Urinary bladder (tissue), 4 donors: ENCODE data around the gene LRRC3. TPM values are rescaled to one million over a fixed set of nuclear protein-coding genes. Genes with fewer than 3 reads are reported as not detected.
"Not testable (repeated sequence)": the region's sequence is repeated elsewhere in the genome, so short reads cannot be mapped to it uniquely, and the experiment has no call there.

Source experiments
- DNase-seq: peaks from one replicate; pipeline ENCODE4 v3.0.0-alpha.2; 2015; ENCODE audit errors: extremely low spot score
- H3K27ac ChIP-seq: one replicate; pipeline ENCODE4 v1.5.1; 2013; ENCODE audit warnings: low read depth, mild to moderate bottlenecking, moderate library complexity
- H3K36me3 ChIP-seq: one replicate; pipeline ENCODE4 v1.6.1; 2013; ENCODE audit warnings: mild to moderate bottlenecking, moderate library complexity; ENCODE audit not compliant: insufficient read depth
- H3K4me1 ChIP-seq: one replicate; pipeline ENCODE4 v1.6.1; 2013; ENCODE audit warnings: mild to moderate bottlenecking, moderate library complexity; ENCODE audit not compliant: insufficient read depth
- H3K4me3 ChIP-seq: one replicate; pipeline ENCODE4 v1.5.1; 2013; ENCODE audit warnings: low read depth, low read length
- WGBS: extraction: QIAGEN DNeasy Blood & Tissue Kit; methylation state at CpG from one replicate; pipeline ENCODE4 v1.1.7; 2013; 5-methylcytosine and 5-hydroxymethylcytosine counted together
- polyA plus RNA-seq: library from polyadenylated mRNA; stranded (reverse); fragments of 200-250 nt; gene quantifications from one replicate; pipeline ENCODE4 v1.2.3, GENCODE V29; 2013
- total RNA-seq: library from RNA; depleted of rRNA; stranded (reverse); fragments of >200 nt; gene quantifications from one replicate; pipeline ENCODE4 v1.2.3, GENCODE V29; 2014
- donor health status: healthy with polysubstance abuse.
- donor health status: healthy.

LRRC3 gene
- total and polyA plus RNA-seq, 2 donors: 1.5 to 4.1 TPM

- not testable (repeated sequence) for DNase-seq, H3K4me3 ChIP-seq, H3K36me3 ChIP-seq, H3K27ac ChIP-seq, H3K4me1 ChIP-seq
- WGBS: 79% methylated on average over 44 of the region's 44 CpGs
Observed at GRCh38 chr21:44503006-44503889, 47.9 kb downstream of the LRRC3 start.

GRCh38 chr21:44503901-44504399 is 48.6 kb downstream of the LRRC3 start:
- WGBS: 72% methylated on average over 20 of the region's 20 CpGs
- H3K4me1 ChIP-seq: no peaks in the 10 kb centered on the region
- no peak overlapping the region for H3K27ac ChIP-seq
- no peaks in the 10 kb centered on the region for H3K36me3 ChIP-seq
- H3K4me3 ChIP-seq: no peak overlapping the region
- no peak for DNase-seq

DNA sequence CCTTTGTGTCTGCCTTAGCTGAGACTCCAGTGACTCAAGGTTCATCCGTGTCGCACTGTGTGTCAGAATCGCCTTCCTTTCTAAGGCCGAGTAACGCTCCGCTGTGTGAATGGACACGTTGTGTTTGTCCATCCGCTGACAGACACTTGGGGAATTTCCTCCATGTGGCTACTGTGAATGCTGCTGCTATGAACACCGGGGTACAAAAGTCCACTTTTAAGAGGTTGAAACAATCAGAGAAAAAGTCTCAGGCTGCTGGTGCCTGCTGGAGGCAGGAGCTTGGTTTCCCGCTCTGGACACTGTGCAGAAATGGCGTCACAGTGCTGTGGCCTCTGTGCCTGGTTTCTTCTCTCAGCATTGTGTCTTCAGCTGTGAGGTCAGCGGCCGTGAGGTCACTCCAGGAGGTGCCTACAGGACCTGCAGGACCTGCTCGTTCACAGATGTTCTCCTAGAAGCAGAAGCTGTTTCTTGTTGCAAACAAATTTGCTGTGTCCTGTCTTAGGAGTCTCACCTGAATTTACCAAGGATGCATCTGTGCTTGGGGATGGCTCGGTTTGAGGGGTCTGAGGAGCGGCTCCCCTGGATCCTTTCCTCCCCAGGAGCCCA is 50.5 kb downstream of the LRRC3 start:
- no peak for DNase-seq
- Histone ChIP-seq H3K4me1 (no peaks in the 10 kb centered on the region), H3K36me3 (no peaks in the 10 kb centered on the region), H3K4me3 (no peak overlapping the region), H3K27ac (no peak overlapping the region)
- 73% methylated on average over 16 of the region's 16 CpGs for WGBS

- no peak for DNase-seq
- no peak overlapping the region for H3K4me3 ChIP-seq
- no peak overlapping the region for H3K27ac ChIP-seq
- no peaks in the 10 kb centered on the region for H3K36me3 ChIP-seq
- 67% methylated on average over 44 of the region's 44 CpGs for WGBS
- H3K4me1 ChIP-seq: no peaks in the 10 kb centered on the region
Observed at GRCh38 chr21:44506279-44507255, 51.3 kb downstream of the LRRC3 start.

GRCh38 chr21:44507673-44508425 is 52.5 kb downstream of the LRRC3 start:
- no peak for DNase-seq
- H3K27ac ChIP-seq: no peak overlapping the region
- 86% methylated on average over 26 of the region's 26 CpGs for WGBS
- H3K36me3 ChIP-seq: no peaks in the 10 kb centered on the region
- H3K4me1 ChIP-seq: no peaks in the 10 kb centered on the region
- H3K4me3 ChIP-seq: no peak overlapping the region

DNA sequence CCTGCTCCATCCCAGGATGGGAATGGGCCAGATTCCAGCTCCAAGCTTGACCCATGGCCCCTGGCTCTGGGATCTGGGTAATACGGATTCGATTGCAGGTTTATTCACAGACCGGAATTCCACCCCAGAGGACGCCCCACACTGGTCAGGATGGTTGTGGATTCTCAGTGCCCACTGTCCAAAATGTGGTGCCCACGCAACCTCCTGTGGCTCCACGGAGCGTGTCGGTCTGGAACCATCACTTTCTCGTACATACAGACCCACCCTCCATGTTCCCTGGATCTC is 53.1 kb downstream of the LRRC3 start:
- no peaks in the 10 kb centered on the region for H3K4me1 ChIP-seq
- DNase-seq: no peak
- no peak overlapping the region for H3K4me3 ChIP-seq
- H3K36me3 ChIP-seq: no peaks in the 10 kb centered on the region
- H3K27ac ChIP-seq: no peak overlapping the region
- WGBS: 82% methylated on average over 9 of the region's 9 CpGs

DNA sequence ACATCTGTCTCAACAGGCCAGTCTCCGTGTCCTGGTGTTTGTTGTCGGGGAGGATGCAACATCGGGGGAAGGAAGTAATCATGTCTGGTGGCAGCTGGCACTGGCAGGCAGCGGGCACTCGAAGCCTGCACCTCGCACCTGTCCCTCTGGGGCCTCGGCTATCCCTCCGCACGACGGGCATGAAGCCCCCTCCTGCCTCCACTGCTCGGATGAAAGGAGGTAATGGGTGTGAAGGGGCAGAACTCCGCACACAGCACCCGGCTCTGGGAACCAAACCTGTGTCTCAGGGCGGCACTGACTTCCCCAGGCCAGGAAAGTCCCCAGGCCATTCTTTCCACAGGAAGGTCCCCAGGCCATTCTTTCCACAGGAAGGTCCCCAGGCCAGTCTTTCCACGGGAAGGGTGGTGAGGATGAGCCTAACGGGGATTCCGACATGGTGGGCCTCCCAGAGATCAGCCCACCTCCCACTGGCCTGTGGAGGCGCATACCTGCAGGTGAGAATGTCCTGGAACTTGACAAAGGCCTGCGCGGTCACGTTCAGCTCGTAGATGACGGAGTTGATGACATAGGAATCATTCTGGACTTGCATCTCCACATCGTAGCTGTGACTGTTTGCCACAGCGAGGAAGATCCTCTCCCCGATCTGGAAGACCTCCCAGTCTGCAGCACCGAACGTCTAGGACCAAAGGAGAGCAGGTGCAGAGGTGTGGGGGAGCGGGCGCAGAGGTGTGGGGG is 53.6 kb downstream of the LRRC3 start:
- Histone ChIP-seq H3K27ac (no peak overlapping the region), H3K36me3 (no peaks in the 10 kb centered on the region), H3K4me3 (no peak overlapping the region), H3K4me1 (no peaks in the 10 kb centered on the region)
- no peak for DNase-seq
- 84% methylated on average over 30 of the region's 30 CpGs for WGBS

DNA sequence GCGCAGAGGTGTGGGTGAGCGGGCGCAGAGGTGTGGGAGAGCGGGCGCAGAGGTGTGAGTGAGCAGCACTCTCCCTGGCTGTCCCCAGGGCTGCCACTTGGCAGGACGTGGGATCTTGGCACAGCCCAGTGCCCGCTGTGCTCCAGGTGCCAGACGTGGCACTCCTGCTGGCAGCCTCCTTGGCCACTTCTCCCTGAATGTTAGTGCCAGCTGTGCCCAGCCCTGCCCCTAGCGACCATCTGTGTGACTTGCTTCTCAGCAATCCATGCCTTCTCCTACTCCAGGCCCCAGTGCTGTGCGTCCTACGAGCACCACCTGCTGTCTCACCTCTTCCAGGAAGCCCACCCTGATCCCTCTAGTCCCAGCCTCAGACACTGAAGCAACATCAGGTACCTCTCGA is 54.2 kb downstream of the LRRC3 start:
- 83% methylated on average over 12 of the region's 12 CpGs for WGBS
- H3K36me3 ChIP-seq: no peaks in the 10 kb centered on the region
- no peak for DNase-seq

GRCh38 chr21:44510109-44510507 is 54.8 kb downstream of the LRRC3 start:
- no peaks in the 10 kb centered on the region for H3K36me3 ChIP-seq
- 61% methylated on average over 18 of the region's 18 CpGs for WGBS
- H3K4me1 ChIP-seq: no peaks in the 10 kb centered on the region
- H3K27ac ChIP-seq: no peak overlapping the region
- DNase-seq: no peak
- H3K4me3 ChIP-seq: no peak overlapping the region

More for the DNA sequence above, 54.2 kb downstream of the LRRC3 start:
- H3K4me3 ChIP-seq: no peak overlapping the region
- no peaks in the 10 kb centered on the region for H3K4me1 ChIP-seq
- no peak overlapping the region for H3K27ac ChIP-seq

DNA sequence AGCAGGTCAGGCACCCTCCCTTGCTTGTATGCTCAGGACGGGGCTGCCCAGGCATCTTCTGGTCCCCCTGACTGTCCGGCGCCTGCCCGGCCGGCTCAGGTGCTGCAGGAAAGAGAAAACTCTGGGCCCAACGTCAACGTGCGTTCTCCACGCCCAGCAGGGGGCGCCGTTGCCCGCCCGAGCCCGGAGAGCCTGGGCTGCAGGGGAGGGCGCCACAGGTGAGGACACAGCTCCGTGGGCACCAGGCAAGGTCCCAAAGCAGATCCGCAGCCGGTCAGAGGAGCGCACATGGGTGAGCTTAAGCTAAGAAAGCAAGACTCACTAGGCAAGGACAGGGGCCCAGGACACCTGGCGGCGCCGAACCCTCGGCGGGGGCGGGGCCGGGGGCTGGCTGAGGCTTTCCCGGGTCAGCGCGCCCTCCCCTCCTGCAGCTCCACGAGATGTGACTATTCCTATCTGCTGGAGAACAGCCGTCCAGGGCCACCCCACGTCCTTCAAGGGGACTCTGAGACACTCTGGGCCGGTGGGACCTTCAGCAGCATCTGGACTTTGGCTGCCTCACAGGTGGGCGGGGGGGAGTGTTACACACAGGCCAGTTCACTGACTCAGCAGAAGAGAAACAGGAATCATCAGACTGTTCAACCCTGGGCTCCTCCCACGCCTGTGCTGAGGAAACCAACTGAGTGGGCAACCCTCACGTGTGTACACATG is 55.4 kb downstream of the LRRC3 start:
- DNase-seq: no peak
- no peaks in the 10 kb centered on the region for H3K4me1 ChIP-seq
- no peaks in the 10 kb centered on the region for H3K36me3 ChIP-seq
- WGBS: 13% methylated on average over 36 of the region's 36 CpGs
- H3K4me3 ChIP-seq: no peak overlapping the region
- no peak overlapping the region for H3K27ac ChIP-seq

- WGBS: 85% methylated on average over 11 of the region's 11 CpGs
- Histone ChIP-seq H3K4me1 (no peaks in the 10 kb centered on the region), H3K27ac (no peak overlapping the region), H3K36me3 (no peaks in the 10 kb centered on the region), H3K4me3 (no peak overlapping the region)
- no peak for DNase-seq
Observed at GRCh38 chr21:44511219-44511937, 56.1 kb downstream of the LRRC3 start.
